GM21825 (cell line): ENCODE data around the gene MSANTD3.

Experiments
- ATAC-seq: cut with Tn5 transposase; IDR thresholded peaks from one replicate; pipeline ENCODE4 v1.9.1; 2021; ENCODE audit warnings: mild to moderate bottlenecking, moderate library complexity; ENCODE audit not compliant: unreplicated experiment

The MSANTD3 gene

GRCh38 chr9:100465274-100465673 lies 38.3 kb downstream of the MSANTD3 start:
- ATAC-seq = no peak

- no peak for ATAC-seq
These were observed 38.8 kb downstream of the MSANTD3 start for GRCh38 chr9:100465761-100466160.

DNA sequence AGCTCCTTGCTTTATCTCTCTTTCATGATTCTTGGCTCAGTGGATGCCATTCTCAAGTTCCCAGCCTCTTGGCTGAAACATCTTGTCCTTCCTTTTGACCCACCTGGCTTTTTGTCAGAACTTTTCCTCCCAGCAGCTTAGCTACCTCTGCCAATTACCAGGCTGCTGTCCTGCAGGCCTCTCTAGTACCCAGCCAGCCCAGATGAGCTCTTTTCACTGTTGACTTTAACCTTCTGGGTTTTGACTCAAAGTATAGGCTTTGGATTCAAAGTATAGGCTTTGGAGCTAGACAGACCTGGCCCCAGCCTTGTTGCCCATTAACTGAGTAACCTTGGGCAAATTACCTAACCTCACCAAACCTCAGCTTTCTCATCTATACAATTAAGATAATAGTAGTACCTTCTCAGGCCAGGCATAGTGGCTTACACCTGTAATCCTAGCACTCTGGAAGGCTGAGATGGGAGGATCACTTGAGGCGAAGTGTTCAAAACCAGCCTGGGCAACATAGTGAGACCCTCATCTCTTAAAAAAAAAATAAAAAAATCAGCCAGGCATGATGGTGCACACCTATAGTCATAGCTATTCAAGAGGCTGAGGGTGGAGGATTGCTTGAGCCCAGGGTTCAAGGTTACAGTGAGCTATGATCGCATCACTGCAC lies 39.4 kb downstream of the MSANTD3 start:
- ATAC-seq = no peak

GRCh38 chr9:100466829-100467221 lies 39.9 kb downstream of the MSANTD3 start:
- ATAC-seq = no peak

GRCh38 chr9:100468041-100468440 lies 41.1 kb downstream of the MSANTD3 start:
- ATAC-seq = no peak

- no peak for ATAC-seq
These were observed 45.3 kb downstream of the MSANTD3 start for GRCh38 chr9:100472268-100472667.

- ATAC-seq = peak; percentile 55
These were observed 45.9 kb downstream of the MSANTD3 start, which contains the start of gene TMEFF1 for GRCh38 chr9:100472788-100473275. TMEFF1 (plus strand) TSS chr9:100473149; CDS start chr9:100473545, 396 bp downstream.

DNA sequence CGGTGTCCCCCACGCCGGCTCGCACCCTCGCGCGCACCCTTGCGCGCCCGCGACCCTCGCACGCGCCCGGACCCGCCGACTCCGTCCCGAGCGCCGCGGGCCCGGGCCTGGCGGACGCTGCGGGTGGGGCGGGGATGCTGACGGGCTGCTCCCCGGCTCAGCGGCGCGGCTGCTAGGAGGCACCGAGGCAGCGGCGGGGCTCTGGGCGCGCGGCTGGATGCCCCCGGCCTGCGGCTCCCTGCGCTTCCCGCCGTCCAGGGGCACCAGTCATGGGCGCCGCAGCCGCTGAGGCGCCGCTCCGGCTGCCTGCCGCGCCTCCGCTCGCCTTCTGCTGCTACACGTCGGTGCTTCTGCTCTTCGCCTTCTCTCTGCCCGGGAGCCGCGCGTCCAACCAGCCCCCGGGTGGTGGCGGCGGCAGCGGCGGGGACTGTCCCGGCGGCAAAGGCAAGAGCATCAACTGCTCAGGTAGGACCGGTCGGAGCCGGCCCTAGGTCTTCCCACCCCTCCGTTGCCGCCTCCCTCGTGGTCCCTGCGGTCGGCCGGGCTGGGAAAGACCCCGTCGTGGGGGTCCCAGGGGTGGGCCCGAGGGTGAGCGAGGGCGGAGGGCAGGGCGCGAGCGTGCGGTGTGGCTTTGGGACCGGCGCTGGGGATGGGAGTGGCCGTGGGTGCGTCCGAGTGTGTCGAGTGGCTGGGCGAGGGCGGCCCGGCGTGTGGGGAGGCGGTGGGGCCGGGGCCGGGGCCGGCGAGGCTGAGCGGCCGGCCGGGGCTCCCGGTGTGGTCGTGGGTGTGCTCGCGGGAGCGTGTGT lies 46.5 kb downstream of the MSANTD3 start:
- ATAC-seq = peak; percentile 70

- ATAC-seq = no peak
These were observed 47.4 kb downstream of the MSANTD3 start for GRCh38 chr9:100474082-100474923.

DNA sequence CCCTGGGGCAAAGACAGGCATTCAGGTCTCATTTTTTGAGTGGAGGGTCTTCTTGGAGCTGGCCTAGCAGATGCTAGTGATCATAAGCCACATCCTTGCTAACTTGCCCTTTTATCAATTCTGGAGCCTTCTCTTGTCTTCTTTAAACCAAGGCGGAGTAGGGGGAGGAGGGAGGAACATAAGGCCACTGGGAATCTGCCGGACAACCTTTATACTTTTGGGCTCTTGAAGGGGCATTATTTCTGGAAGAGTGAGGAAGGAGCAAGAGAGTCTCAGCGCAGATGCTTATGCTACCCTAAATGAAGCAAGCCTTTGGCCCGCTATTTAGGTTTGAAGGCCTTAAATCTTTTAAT lies 48.0 kb downstream of the MSANTD3 start:
- ATAC-seq = no peak

DNA sequence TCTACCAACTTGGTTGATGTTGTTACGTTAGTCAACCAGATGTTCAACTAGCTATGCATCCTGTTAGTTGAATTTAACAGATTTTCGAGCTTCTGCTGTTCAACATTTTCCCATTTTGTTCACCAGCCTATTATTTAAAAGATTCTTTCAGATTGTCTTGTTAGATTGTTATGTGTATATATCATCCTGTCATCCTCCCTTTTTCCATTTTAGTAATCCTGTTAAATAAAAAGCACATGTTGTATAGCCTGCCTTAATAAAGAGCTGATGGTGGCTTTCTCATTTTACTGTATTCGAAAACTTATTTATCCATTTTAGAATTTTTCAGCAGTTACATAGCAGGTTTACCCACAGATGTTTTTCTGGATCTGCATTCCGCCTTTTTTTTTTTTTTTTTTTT lies 50.3 kb downstream of the MSANTD3 start:
- no peak for ATAC-seq

DNA sequence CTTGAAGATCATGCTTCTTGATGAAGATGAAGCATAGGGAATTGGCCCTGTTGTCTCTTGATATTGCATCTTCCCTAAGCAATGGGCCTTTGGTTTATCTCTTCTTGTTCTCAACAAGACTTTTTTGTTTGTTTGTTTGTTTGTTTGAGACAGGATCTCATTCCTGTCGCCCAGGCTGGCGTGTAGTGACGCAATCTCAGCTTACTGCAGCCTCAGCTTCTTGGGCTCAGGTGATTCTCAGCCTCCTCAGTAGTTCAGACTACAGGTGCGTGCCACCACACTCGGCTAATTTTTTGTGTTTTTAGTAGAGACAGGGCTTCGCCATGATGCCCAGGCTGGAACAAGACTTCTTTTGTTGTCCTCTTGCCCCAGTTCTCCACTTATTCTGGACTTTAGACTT lies 51.2 kb downstream of the MSANTD3 start:
- ATAC-seq = no peak

DNA sequence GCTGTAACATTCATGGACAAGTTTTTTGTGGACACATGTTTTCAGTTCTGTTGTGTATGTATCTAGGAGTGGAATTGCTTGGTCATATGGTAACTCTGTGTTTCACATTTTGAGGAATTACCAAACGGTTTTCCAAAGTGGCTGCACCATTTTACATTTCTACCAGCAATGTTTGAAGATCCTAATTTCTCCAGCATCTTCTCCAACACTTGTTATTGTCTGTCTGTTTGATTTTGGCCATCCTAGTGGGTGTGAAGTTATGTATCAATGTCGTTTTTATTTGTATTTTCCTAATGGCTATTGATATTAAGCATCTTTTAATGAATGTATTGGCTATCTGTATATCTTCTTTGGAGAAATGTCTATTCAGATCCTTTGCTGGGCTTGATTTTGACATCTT lies 52.9 kb downstream of the MSANTD3 start:
- no peak for ATAC-seq

DNA sequence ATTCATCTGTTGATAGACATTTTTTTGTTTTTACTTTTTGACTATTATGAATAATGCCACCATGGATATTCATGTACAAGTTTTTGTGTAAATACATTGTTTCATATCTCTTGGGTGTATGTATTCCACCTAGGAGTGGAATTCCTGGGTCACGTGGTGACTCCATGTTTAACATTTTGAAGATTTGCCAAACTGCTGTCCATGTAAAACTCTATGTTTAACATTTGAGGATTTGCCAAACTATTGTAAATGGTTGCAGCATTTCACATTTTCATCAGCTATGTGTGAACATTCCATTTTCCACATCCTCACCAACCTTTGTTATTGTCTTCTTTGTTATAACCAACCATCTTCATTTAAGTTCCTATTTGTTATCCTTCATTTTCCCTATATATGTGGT lies 58.3 kb downstream of the MSANTD3 start:
- ATAC-seq = no peak

GRCh38 chr9:100486479-100487176 lies 59.7 kb downstream of the MSANTD3 start:
- ATAC-seq = no peak

DNA sequence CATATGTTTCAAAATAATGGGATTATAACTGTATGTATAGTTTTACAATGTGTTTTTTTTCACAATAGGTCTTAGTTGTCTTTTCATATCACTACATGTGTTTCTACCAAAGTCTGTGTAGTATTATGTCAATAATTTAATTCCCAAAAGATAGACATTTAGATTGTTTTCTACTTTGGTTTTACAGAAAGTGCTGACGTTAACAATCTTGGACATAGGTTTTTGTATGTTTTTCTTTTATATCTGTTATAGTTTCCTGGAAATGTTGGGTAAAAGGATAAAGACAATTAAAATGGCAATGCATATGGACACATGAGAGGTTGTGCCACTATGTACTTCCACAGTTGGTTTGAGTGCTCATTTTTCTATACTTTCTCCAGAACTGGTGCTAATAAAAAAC lies 61.2 kb downstream of the MSANTD3 start:
- ATAC-seq = no peak

DNA sequence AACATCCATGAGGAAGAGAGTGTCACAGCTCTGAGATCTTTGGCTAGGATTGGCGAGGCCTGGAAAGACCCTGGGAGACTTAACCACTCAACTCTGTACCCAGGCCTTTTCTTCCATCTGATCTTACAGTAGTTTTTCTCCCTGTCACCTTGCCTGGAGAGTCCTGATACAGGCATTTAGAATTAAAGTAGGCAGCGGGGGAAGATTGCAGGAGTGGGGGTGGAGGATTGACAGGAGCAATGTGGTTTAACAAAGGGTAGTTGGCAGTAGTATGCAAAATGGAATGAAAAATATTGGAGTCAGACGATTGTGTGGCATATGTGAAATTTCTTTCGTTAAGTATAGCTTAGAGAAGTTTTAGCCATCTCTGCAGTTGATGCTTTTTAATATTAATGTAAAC lies 62.9 kb downstream of the MSANTD3 start:
- no peak for ATAC-seq

- ATAC-seq = no peak
These were observed 66.0 kb downstream of the MSANTD3 start for GRCh38 chr9:100492952-100493351.

- no peak for ATAC-seq
These were observed 71.6 kb downstream of the MSANTD3 start for GRCh38 chr9:100498592-100498991.

DNA sequence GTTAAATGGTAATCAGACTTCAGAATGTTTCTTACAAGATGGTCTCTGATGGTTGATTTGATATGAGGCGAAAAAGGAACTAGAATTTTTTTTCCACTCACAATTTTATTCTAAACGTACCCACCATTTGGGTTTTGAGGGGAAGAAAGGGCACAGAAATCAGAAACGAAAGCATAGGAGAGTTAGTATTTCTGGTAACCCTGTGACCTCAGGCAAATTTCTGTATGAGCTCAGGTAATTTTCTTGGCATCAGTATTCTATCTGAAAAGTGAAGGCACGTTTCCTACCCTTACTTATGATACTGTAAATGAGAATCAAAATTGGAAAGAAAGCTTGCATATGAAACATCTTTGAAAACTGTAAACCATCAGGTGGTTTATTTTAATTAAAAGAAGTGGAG lies 72.5 kb downstream of the MSANTD3 start:
- ATAC-seq = no peak

DNA sequence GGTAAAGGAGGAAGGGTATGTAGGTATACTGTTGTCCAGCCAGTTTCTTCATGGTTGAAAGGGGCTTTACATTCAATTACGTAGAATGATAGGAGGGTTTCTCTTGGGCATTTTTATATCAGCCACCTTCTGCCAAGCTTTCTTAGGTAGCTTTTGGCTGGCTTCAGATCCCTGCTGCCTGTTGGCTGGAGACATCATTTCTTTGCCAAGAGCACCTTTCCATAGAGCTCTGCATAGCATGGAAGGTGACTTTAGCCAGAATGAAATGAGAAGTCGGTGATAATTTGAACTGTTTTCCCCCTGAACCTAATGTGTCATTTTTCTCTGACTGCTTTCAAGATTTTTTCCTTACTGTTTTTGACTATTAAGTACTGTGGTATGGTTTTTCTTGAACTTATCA lies 72.9 kb downstream of the MSANTD3 start:
- no peak for ATAC-seq
